ENCODE data around the gene DNAH8.

DNA sequence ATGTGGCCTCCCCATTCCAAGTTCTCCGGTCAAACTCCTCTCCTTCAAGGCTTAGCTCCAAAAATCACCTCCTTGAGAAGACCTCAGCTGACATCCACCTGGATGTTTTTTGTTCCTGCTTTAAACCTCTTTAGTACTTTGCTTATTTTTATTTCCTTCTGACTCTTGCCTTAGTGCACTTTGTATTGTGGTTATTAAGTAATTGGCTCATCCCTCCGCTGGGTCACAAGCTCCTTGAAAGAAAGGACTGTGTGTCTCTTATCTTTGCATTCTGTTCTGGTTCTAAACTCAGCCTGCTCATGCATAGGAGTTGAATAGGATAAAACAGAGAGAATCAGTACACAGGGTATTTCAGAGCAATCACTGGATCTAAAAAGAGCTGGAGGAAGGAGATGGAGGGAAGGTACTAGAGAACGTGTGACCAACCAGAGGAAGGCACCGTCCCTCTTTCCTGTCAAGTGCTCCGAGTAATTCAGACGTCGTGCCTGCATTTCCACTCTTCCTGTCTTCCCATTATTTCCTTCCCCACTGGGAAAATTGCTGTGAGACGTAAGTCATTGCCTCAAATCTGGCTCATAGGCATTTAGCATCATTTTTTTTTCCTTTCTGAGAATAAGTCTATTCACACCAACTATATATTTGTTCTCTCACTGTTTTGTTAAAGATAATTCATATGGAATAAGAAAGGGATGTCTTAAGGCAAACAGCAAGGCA, 273.8 kb downstream of the DNAH8 start:
- TF ChIP-seq, protein P1, sequence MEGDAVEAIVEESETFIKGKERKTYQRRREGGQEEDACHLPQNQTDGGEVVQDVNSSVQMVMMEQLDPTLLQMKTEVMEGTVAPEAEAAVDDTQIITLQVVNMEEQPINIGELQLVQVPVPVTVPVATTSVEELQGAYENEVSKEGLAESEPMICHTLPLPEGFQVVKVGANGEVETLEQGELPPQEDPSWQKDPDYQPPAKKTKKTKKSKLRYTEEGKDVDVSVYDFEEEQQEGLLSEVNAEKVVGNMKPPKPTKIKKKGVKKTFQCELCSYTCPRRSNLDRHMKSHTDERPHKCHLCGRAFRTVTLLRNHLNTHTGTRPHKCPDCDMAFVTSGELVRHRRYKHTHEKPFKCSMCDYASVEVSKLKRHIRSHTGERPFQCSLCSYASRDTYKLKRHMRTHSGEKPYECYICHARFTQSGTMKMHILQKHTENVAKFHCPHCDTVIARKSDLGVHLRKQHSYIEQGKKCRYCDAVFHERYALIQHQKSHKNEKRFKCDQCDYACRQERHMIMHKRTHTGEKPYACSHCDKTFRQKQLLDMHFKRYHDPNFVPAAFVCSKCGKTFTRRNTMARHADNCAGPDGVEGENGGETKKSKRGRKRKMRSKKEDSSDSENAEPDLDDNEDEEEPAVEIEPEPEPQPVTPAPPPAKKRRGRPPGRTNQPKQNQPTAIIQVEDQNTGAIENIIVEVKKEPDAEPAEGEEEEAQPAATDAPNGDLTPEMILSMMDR (IDR thresholded peaks at IDR 0.05; ENCODE audit: low read depth, low read length) = no peak
- TF ChIP-seq EZH2phosphoT487 (IDR thresholded peaks at IDR 0.05; ENCODE audit: low read depth) = no peak

Measured in OCI-LY3 (cell line).